Right lung (tissue), 5 donors: ENCODE data around the gene GBGT1. TPM values are rescaled to one million over a fixed set of nuclear protein-coding genes. Genes with fewer than 3 reads are reported as not detected.
A peak's percentile ranks its signal among the peaks of the same experiment; 100 is the strongest.

Experiments
- DNase-seq, 2 donors: peaks; one replicate each; pipeline ENCODE4 v3.0.0-alpha.2; 2013
- polyA plus RNA-seq, 5 donors: library from polyadenylated mRNA; unstranded; fragments of 120-200 nt; gene quantifications; one replicate each; pipeline versions ENCODE4 v1.2.1 to v1.2.3, GENCODE V29; 2013; ENCODE audit warnings: inconsistent platforms in 1 of 5, low replicate concordance in 1 of 5; ENCODE audit not compliant: insufficient read length in 5 of 5, insufficient read depth in 1 of 5

GBGT1 gene
- polyA plus RNA-seq, 5 donors: 2.9 to 6.0 (median 4.0) TPM

- DNase-seq: no peak
These were observed 36.9 kb downstream of the GBGT1 start for GRCh38 chr9:133126697-133127339.

- DNase-seq: peak in 1 of 2 donors; percentile 42
These were observed 37.6 kb downstream of the GBGT1 start for GRCh38 chr9:133125941-133126696.

- no peak for DNase-seq
These were observed 38.8 kb downstream of the GBGT1 start for GRCh38 chr9:133124907-133125275.

- no peak for DNase-seq
These were observed 39.4 kb downstream of the GBGT1 start for GRCh38 chr9:133124123-133124906.

- DNase-seq: no peak
These were observed 40.6 kb downstream of the GBGT1 start for GRCh38 chr9:133122935-133123611.

GRCh38 chr9:133122605-133122934 lies 41.1 kb downstream of the GBGT1 start:
- no peak for DNase-seq

GRCh38 chr9:133121915-133122550 lies 41.7 kb downstream of the GBGT1 start:
- DNase-seq: no peak

GRCh38 chr9:133121198-133121914 lies 42.4 kb downstream of the GBGT1 start, which contains the start of gene RALGDS:
Gene RALGDS, minus strand, starts transcription at chr9:133121240. Its CDS starts 86 bp downstream, at chr9:133121154.
- DNase-seq: peak; percentile 80 to 86

GRCh38 chr9:133120501-133121197 lies 43.1 kb downstream of the GBGT1 start:
- peak in 1 of 2 donors; percentile 15 for DNase-seq

GRCh38 chr9:133119846-133120500 lies 43.7 kb downstream of the GBGT1 start:
- peak in 1 of 2 donors; percentile 23 for DNase-seq

- DNase-seq: peak in 1 of 2 donors; percentile 31
These were observed 44.4 kb downstream of the GBGT1 start for GRCh38 chr9:133119103-133119845.

GRCh38 chr9:133118568-133118967 lies 45.1 kb downstream of the GBGT1 start:
- DNase-seq: no peak

GRCh38 chr9:133118179-133118520 lies 45.6 kb downstream of the GBGT1 start:
- DNase-seq: no peak

GRCh38 chr9:133117271-133118178 lies 46.2 kb downstream of the GBGT1 start:
- DNase-seq: no peak

GRCh38 chr9:133116346-133117231 lies 47.1 kb downstream of the GBGT1 start:
- DNase-seq: no peak

GRCh38 chr9:133115604-133116345 lies 47.9 kb downstream of the GBGT1 start:
- DNase-seq: no peak
